Left ventricle myocardium inferior (tissue), 1 donor: ENCODE data around the gene WDR17. TPM values are rescaled to one million over a fixed set of nuclear protein-coding genes. Genes with fewer than 3 reads are reported as not detected.
A peak's percentile ranks its signal among the peaks of the same experiment; 100 is the strongest.

Experiments used
- DNase-seq: peaks from one replicate; pipeline ENCODE4 v3.0.0-alpha.2; 2020
- H3K27ac ChIP-seq: fragments of 200-600 bp; replicated peaks from 2 replicates; pipeline ENCODE4 v1.8.0; 2021
- H3K27me3 ChIP-seq: fragments of 200-600 bp; 2 replicates; pipeline ENCODE4 v1.8.0; 2021; ENCODE audit warnings: low read depth
- H3K36me3 ChIP-seq: fragments of 200-600 bp; 2 replicates; pipeline ENCODE4 v1.8.0; 2021
- H3K4me1 ChIP-seq: fragments of 200-600 bp; 2 replicates; pipeline ENCODE4 v1.8.0; 2021
- H3K4me3 ChIP-seq: fragments of 200-600 bp; 2 replicates; pipeline ENCODE4 v1.8.0; 2021; ENCODE audit warnings: mild to moderate bottlenecking, moderate library complexity
- H3K9me3 ChIP-seq: fragments of 200-600 bp; replicated peaks from 2 replicates; pipeline ENCODE4 v1.8.0; 2021
- CTCF ChIP-seq: fragments of 200-600 bp; IDR thresholded peaks from 2 replicates; pipeline ENCODE4 v1.8.0; 2021; ENCODE audit warnings: antibody characterized with exemption, mild to moderate bottlenecking, borderline replicate concordance
- intact Hi-C: fragments of 100-400 bp; cut with micrococcal nuclease; formaldehyde crosslinking; loops from one replicate; pipeline ENCODE4 v1.11.0; 2022
- long read RNA-seq: library from polyadenylated mRNA; unstranded; transcript quantifications from one replicate; pipeline ENCODE4 v2.0.0, GENCODE V29; 2021
- total RNA-seq: library from RNA; stranded (reverse); fragmentation: NEBNext Ultra II Directional; extraction: Animal tissue kit (Norgen Biotek cat#: 25700); gene quantifications from one replicate; pipeline ENCODE4 v1.2.1, GENCODE V29; 2021
- donor health status: DM: no; HTN: yes; CAD: no; lungs with severe emphysema.

Gene WDR17
- 0.38 TPM for total RNA-seq
- long read RNA-seq, result 0 reads

GRCh38 chr4:176065435-176066291 is at the start of gene WDR17:
Gene WDR17 (plus strand): TSS chr4:176065841. CDS start chr4:176111581, 45,740 bp downstream.
- no peaks in the 10 kb centered on the region for H3K36me3 ChIP-seq
- intact Hi-C loops, result no loop called here
- H3K27me3 ChIP-seq, result peaks cover 40% of the 10 kb centered on the region
- H3K4me1 ChIP-seq, result peaks cover 11% of the 10 kb centered on the region
- peak within 1 kb of the TSS; percentile 69 for H3K4me3 ChIP-seq
- no peak for TF ChIP-seq CTCF
- H3K27ac ChIP-seq, result no peak within 1 kb of the TSS
- peak; percentile 82 for DNase-seq
- H3K9me3 ChIP-seq, result no peaks in the 10 kb centered on the region

GRCh38 chr4:176016601-176017000 is 49.0 kb upstream of the WDR17 start:
- Histone ChIP-seq H3K4me1 (no peaks in the 10 kb centered on the region), H3K27ac (no peak overlapping the region), H3K36me3 (no peaks in the 10 kb centered on the region), H3K4me3 (no peak overlapping the region), H3K27me3 (no peaks in the 10 kb centered on the region), H3K9me3 (no peaks in the 10 kb centered on the region)
- intact Hi-C loops, result no loop called here
- TF ChIP-seq CTCF, result no peak
- no peak for DNase-seq

GRCh38 chr4:176020481-176021085 is 45.1 kb upstream of the WDR17 start:
- Histone ChIP-seq H3K9me3 (no peaks in the 10 kb centered on the region), H3K4me1 (no peaks in the 10 kb centered on the region), H3K4me3 (no peak overlapping the region), H3K36me3 (no peaks in the 10 kb centered on the region), H3K27me3 (peaks cover 5% of the 10 kb centered on the region), H3K27ac (no peak overlapping the region)
- DNase-seq, result no peak
- TF ChIP-seq CTCF, result no peak
- intact Hi-C loops, result no loop called here

GRCh38 chr4:176030391-176030790 is 35.2 kb upstream of the WDR17 start:
- DNase-seq, result no peak
- H3K4me1 ChIP-seq, result no peaks in the 10 kb centered on the region
- H3K9me3 ChIP-seq, result no peaks in the 10 kb centered on the region
- no peak overlapping the region for H3K4me3 ChIP-seq
- TF ChIP-seq CTCF, result no peak
- intact Hi-C loops, result loop anchor here (10.0 kb wide), 1 partner anchor 314 kb away; no protein-coding TSS in a partner anchor
- no peaks in the 10 kb centered on the region for H3K36me3 ChIP-seq
- no peak overlapping the region for H3K27ac ChIP-seq
- H3K27me3 ChIP-seq, result no peaks in the 10 kb centered on the region

- H3K27me3 ChIP-seq, result no peaks in the 10 kb centered on the region
- no peaks in the 10 kb centered on the region for H3K36me3 ChIP-seq
- no peak overlapping the region for H3K27ac ChIP-seq
- no peak overlapping the region for H3K4me3 ChIP-seq
- no peak for TF ChIP-seq CTCF
- H3K9me3 ChIP-seq, result no peaks in the 10 kb centered on the region
- no peak for DNase-seq
- intact Hi-C loops, result loop anchor here (10.0 kb wide), 1 partner anchor 313 kb away; no protein-coding TSS in a partner anchor
- no peaks in the 10 kb centered on the region for H3K4me1 ChIP-seq
Observed at GRCh38 chr4:176031922-176032321, 33.7 kb upstream of the WDR17 start.
